SK-N-SH treated with all-trans-retinoic acid at 6 μM for 48 hours (cell line): ENCODE data around the gene KCNMA1.

Experiments
- ATAC-seq: fragments of 200-7000 bp; cut with Tn5 transposase; 3 replicates; pipeline ENCODE4 v1.9.1; 2020; ENCODE audit warnings: mild to moderate bottlenecking, moderate library complexity
- ARNTL ChIP-seq: fragments of 450-650 bp; formaldehyde crosslinking; IDR thresholded peaks from 2 replicates; pipeline ENCODE4 v1.5.0; 2020; ENCODE audit warnings: low read depth, mild to moderate bottlenecking, moderate library complexity, borderline replicate concordance
- BACH2 ChIP-seq: fragments of 250-450 bp; sonication (Bioruptor Pico); IDR thresholded peaks from 2 replicates; pipeline ENCODE4 v1.9.0; 2021; ENCODE audit warnings: mild to moderate bottlenecking, borderline replicate concordance
- CREB5 ChIP-seq: fragments of 250-450 bp; sonication (Bioruptor Pico); IDR thresholded peaks from 2 replicates; pipeline ENCODE4 v1.5.1; 2020; ENCODE audit warnings: low read depth, mild to moderate bottlenecking, moderate library complexity
- CSDC2 ChIP-seq: fragments of 250-450 bp; sonication (Bioruptor Pico); IDR thresholded peaks from 2 replicates; pipeline ENCODE4 v1.5.0; 2020; ENCODE audit warnings: mild to moderate bottlenecking, moderate library complexity
- CSRNP3 ChIP-seq: fragments of 250-450 bp; sonication (Bioruptor Pico); IDR thresholded peaks from 2 replicates; pipeline ENCODE4 v1.5.1; 2021; ENCODE audit warnings: mild to moderate bottlenecking, moderate library complexity
- ESRRG ChIP-seq: fragments of 250-450 bp; sonication (Bioruptor Pico); IDR thresholded peaks from 2 replicates; pipeline ENCODE4 v1.6.1; 2021; ENCODE audit warnings: mild to moderate bottlenecking
- GLIS3 ChIP-seq: fragments of 250-450 bp; sonication (Bioruptor Pico); IDR thresholded peaks from 2 replicates; pipeline ENCODE4 v1.5.0; 2020; ENCODE audit warnings: mild to moderate bottlenecking, moderate library complexity
- ISL1 ChIP-seq: fragments of 250-450 bp; sonication (Bioruptor Pico); IDR thresholded peaks from 2 replicates; pipeline ENCODE4 v2.1.2; 2022; ENCODE audit warnings: mild to moderate bottlenecking, moderate library complexity
- OSR1 ChIP-seq: fragments of 250-450 bp; sonication (Bioruptor Pico); IDR thresholded peaks from 2 replicates; pipeline ENCODE4 v1.8.0; 2022; ENCODE audit warnings: moderate library complexity, mild to moderate bottlenecking, inconsistent platforms
- PATZ1 ChIP-seq: fragments of 250-450 bp; sonication (Bioruptor Pico); IDR thresholded peaks from 2 replicates; pipeline ENCODE4 v1.8.0; 2020; ENCODE audit warnings: mild to moderate bottlenecking, moderate library complexity, borderline replicate concordance
- POU6F1 ChIP-seq: fragments of 250-450 bp; sonication (Bioruptor Pico); IDR thresholded peaks from 2 replicates; pipeline ENCODE4 v1.8.0; 2021; ENCODE audit warnings: low read depth, mild to moderate bottlenecking, moderate library complexity, borderline replicate concordance
- PPARA ChIP-seq: fragments of 250-450 bp; sonication (Bioruptor Pico); IDR thresholded peaks from 2 replicates; pipeline ENCODE4 v1.5.0; 2020; ENCODE audit warnings: mild to moderate bottlenecking, borderline replicate concordance
- RARB ChIP-seq: fragments of 250-450 bp; sonication (Bioruptor Pico); IDR thresholded peaks from 2 replicates; pipeline ENCODE4 v1.8.0; 2021; ENCODE audit warnings: mild to moderate bottlenecking, moderate library complexity
- SNAI2 ChIP-seq: fragments of 250-450 bp; sonication (Bioruptor Pico); IDR thresholded peaks from 2 replicates; pipeline ENCODE4 v1.5.0; 2020; ENCODE audit warnings: mild to moderate bottlenecking, moderate library complexity
- TCF4 ChIP-seq: fragments of 250-450 bp; sonication (Bioruptor Pico); IDR thresholded peaks from 2 replicates; pipeline ENCODE4 v1.8.0; 2021; ENCODE audit warnings: mild to moderate bottlenecking, moderate library complexity, borderline replicate concordance
- TOX ChIP-seq: fragments of 250-450 bp; sonication (Bioruptor Pico); IDR thresholded peaks from 2 replicates; pipeline ENCODE4 v1.8.0; 2021; ENCODE audit warnings: mild to moderate bottlenecking, moderate library complexity, borderline replicate concordance
- ZC3H10 ChIP-seq: fragments of 250-450 bp; sonication (Bioruptor Pico); IDR thresholded peaks from 2 replicates; pipeline ENCODE4 v1.5.1; 2021; ENCODE audit warnings: mild to moderate bottlenecking, moderate library complexity
- ZFP3 ChIP-seq: fragments of 250-450 bp; sonication (Bioruptor Pico); IDR thresholded peaks from 2 replicates; pipeline ENCODE4 v1.5.0; 2020; ENCODE audit warnings: mild to moderate bottlenecking, moderate library complexity
- ZFP30 ChIP-seq: fragments of 450-650 bp; formaldehyde crosslinking; IDR thresholded peaks from 2 replicates; pipeline ENCODE4 v1.5.0; 2022; ENCODE audit warnings: mild to moderate bottlenecking, moderate library complexity
- ZNF565 ChIP-seq: fragments of 450-650 bp; formaldehyde crosslinking; conservative IDR thresholded peaks from 2 replicates; pipeline ENCODE4 v1.5.0; 2020; ENCODE audit warnings: low read depth, mild to moderate bottlenecking, moderate library complexity
- ZNF70 ChIP-seq: fragments of 450-650 bp; formaldehyde crosslinking; IDR thresholded peaks from 2 replicates; pipeline ENCODE4 v1.5.0; 2020; ENCODE audit warnings: mild to moderate bottlenecking, moderate library complexity
- ZNF8 ChIP-seq: fragments of 450-650 bp; formaldehyde crosslinking; IDR thresholded peaks from 2 replicates; pipeline ENCODE4 v1.5.0; 2020; ENCODE audit warnings: mild to moderate bottlenecking, moderate library complexity

KCNMA1 gene

GRCh38 chr10:77670817-77671443 is 33.3 kb upstream of the KCNMA1 start:
- no peak for ATAC-seq
- TF ChIP-seq ZNF565 (CRISPR knock-in tag) (no peak), TCF4 (CRISPR knock-in tag) (no peak), PATZ1 (CRISPR knock-in tag) (no peak), GLIS3 (CRISPR knock-in tag) (no peak), ZNF8 (no peak), TOX (CRISPR knock-in tag) (no peak), ZNF70 (CRISPR knock-in tag) (no peak), POU6F1 (CRISPR knock-in tag) (no peak), BACH2 (CRISPR knock-in tag) (no peak), ARNTL (no peak), CSDC2 (no peak), SNAI2 (CRISPR knock-in tag) (no peak), PPARA (no peak), RARB (CRISPR knock-in tag) (no peak), ESRRG (CRISPR knock-in tag) (no peak), ZFP3 (no peak), OSR1 (no peak), ZFP30 (CRISPR knock-in tag) (no peak), CSRNP3 (CRISPR knock-in tag) (no peak), ZC3H10 (CRISPR knock-in tag) (no peak)

- 0 out of 3 replicates have a peak, but pooled peaks have one; percentile 39 for ATAC-seq
- TF ChIP-seq CSRNP3 (CRISPR knock-in tag), result no peak
- TF ChIP-seq POU6F1 (CRISPR knock-in tag), result no peak
- no peak for TF ChIP-seq CREB5
- no peak for TF ChIP-seq RARB (CRISPR knock-in tag)
- no peak for TF ChIP-seq GLIS3 (CRISPR knock-in tag)
- TF ChIP-seq ARNTL, result no peak
- no peak for TF ChIP-seq PPARA
- TF ChIP-seq CSDC2, result no peak
- no peak for TF ChIP-seq PATZ1 (CRISPR knock-in tag)
- no peak for TF ChIP-seq ZNF8
- TF ChIP-seq ISL1, result no peak
Measured at GRCh38 chr10:77669892-77670291, 32.3 kb upstream of the KCNMA1 start.
